HCT116 (cell line): ENCODE measurements around the gene HSPA12A. TPM values are rescaled to one million over a fixed set of nuclear protein-coding genes. Genes with fewer than 3 reads are reported as not detected.

Experiments
- ATAC-seq: fragments of 200-7000 bp; cut with Tn5 transposase; 2 replicates; pipeline ENCODE4 v1.9.1; 2020; ENCODE audit warnings: mild to moderate bottlenecking, moderate library complexity
- BruUV-seq: library from RNA; stranded (reverse); fragments of 400-500 nt; replicated peaks from 2 replicates; lab custom pipeline; 2021; lab: Mats Ljungman, UMichigan
- CTCF ChIA-PET: fragments of 300-600 bp; sonication (Branson Sonifier 250); formaldehyde crosslinking; loops from one replicate; lab custom pipeline; 2021; ENCODE audit warnings: antibody characterized with exemption; lab: Charles Lee
- POLR2A ChIA-PET: fragments of 300-600, 350-600 bp; sonication (Branson Sonifier 250); formaldehyde crosslinking; loops from one replicate; lab custom pipeline; 2021; ENCODE audit warnings: antibody characterized with exemption; lab: Charles Lee
- RAD21 ChIA-PET, 2 experiments: fragments of 300-600 bp; sonication (Branson Sonifier 250); formaldehyde crosslinking; loops; one replicate each; lab custom pipeline; 2023; ENCODE audit warnings: low total read pairs in 2 of 2; ENCODE audit not compliant: uncharacterized antibody in 2 of 2, unreplicated experiment in 2 of 2, low non-redundant PET in 1 of 2; lab: Charles Lee
- DNase-seq: peaks from one replicate; pipeline ENCODE4 v3.0.0-alpha.2; 2010; ENCODE audit warnings: low read depth, low spot score
- H2AFZ ChIP-seq: fragments of 200-600 bp; shearing (Covaris generic), sonication (generic); 2 replicates; pipeline ENCODE4 v1.6.1; 2017; ENCODE audit warnings: low read depth, mixed run types, mixed read lengths, antibody characterized with exemption, low read length; ENCODE audit not compliant: poor library complexity, severe bottlenecking
- H3K27ac ChIP-seq: 2 replicates; pipeline ENCODE4 v1.5.1; 2012; ENCODE audit warnings: low read depth, low read length
- H3K27me3 ChIP-seq: fragments of 200-600 bp; sonication (generic); 2 replicates; pipeline ENCODE4 v1.6.1; 2016; ENCODE audit warnings: mixed run types, low read length, mixed read lengths; ENCODE audit not compliant: insufficient read depth
- H3K36me3 ChIP-seq, 2 experiments: fragments of 200-500 bp in 1 of 2; fragments of 200-600 bp in 1 of 2; sonication (Bioruptor generic) in 1 of 2; sonication (generic) in 1 of 2; 2 replicates each; pipeline versions ENCODE4 v1.5.1 to v1.6.1; 2014 to 2016; ENCODE audit warnings: low read length in 2 of 2, inconsistent platforms in 1 of 2, mixed read lengths in 1 of 2, mixed run types in 1 of 2; ENCODE audit not compliant: insufficient read depth in 2 of 2, control insufficient read depth in 1 of 2
- H3K4me1 ChIP-seq, 2 experiments: fragments of 200-600 bp in 1 of 2; sonication (generic) in 1 of 2; 2 replicates each; pipeline versions ENCODE4 v1.5.1 to v1.6.1; 2012 to 2017; ENCODE audit warnings: low read length in 2 of 2, inconsistent platforms in 1 of 2, mild to moderate bottlenecking in 1 of 2, mixed read lengths in 1 of 2, mixed run types in 1 of 2, moderate library complexity in 1 of 2; ENCODE audit not compliant: insufficient read depth in 2 of 2, control insufficient read depth in 1 of 2
- H3K4me2 ChIP-seq: fragments of 200-600 bp; sonication (generic); 2 replicates; pipeline ENCODE4 v1.6.1; 2017; ENCODE audit warnings: mixed run types, low read length, mixed read lengths
- H3K4me3 ChIP-seq, 2 experiments: fragments of 200-600 bp in 1 of 2; sonication (generic) in 1 of 2; replicated peaks in 1 of 2; 2 replicates each; pipeline ENCODE4 v1.5.1; 2011 to 2016; ENCODE audit warnings: low read length in 2 of 2, control low read depth in 1 of 2, low read depth in 1 of 2, mild to moderate bottlenecking in 1 of 2, mixed read lengths in 1 of 2, mixed run types in 1 of 2
- H3K79me2 ChIP-seq: fragments of 200-600 bp; sonication (generic); 2 replicates; pipeline ENCODE4 v1.6.1; 2017; ENCODE audit warnings: mild to moderate bottlenecking, mixed run types, low read length, moderate library complexity, mixed read lengths; ENCODE audit not compliant: insufficient read depth
- H3K9ac ChIP-seq: fragments of 200-600 bp; sonication (generic); 2 replicates; pipeline ENCODE4 v1.6.1; 2016; ENCODE audit warnings: low read length, mixed read lengths
- H3K9me2 ChIP-seq: fragments of 200-600 bp; sonication (generic), shearing (Covaris generic); 2 replicates; pipeline ENCODE4 v1.6.1; 2017; ENCODE audit warnings: mixed run types, mild to moderate bottlenecking, moderate library complexity; ENCODE audit not compliant: insufficient read depth
- H3K9me3 ChIP-seq, 2 experiments: fragments of 200-500 bp in 1 of 2; fragments of 200-600 bp in 1 of 2; sonication (Bioruptor generic) in 1 of 2; sonication (generic) in 1 of 2; 2 replicates each; pipeline ENCODE4 v1.6.1; 2014 to 2017; ENCODE audit warnings: low read length in 2 of 2, mixed read lengths in 2 of 2, inconsistent platforms in 1 of 2, low read depth in 1 of 2, mild to moderate bottlenecking in 1 of 2, mixed run types in 1 of 2, moderate library complexity in 1 of 2; ENCODE audit not compliant: control insufficient read depth in 1 of 2, insufficient read depth in 1 of 2
- H4K20me1 ChIP-seq: fragments of 200-600 bp; sonication (generic), shearing (Covaris generic); 2 replicates; pipeline ENCODE4 v1.6.1; 2017; ENCODE audit warnings: mixed run types, mild to moderate bottlenecking, moderate library complexity; ENCODE audit not compliant: insufficient read depth
- ATF3 ChIP-seq: IDR thresholded peaks from 2 replicates; pipeline ENCODE4 v1.6.1; 2012
- CBX3 ChIP-seq: IDR thresholded peaks from 2 replicates; pipeline ENCODE4 v1.6.1; 2012; ENCODE audit warnings: low read depth
- CEBPB ChIP-seq: IDR thresholded peaks from 2 replicates; pipeline ENCODE4 v1.6.1; 2012; ENCODE audit warnings: low read depth
- EGR1 ChIP-seq: IDR thresholded peaks from 2 replicates; pipeline ENCODE4 v1.6.1; 2012; ENCODE audit warnings: low read depth
- EZH2 ChIP-seq: fragments of 200-600 bp; sonication (generic); IDR thresholded peaks from 2 replicates; pipeline ENCODE4 v1.6.1; 2017; ENCODE audit warnings: antibody characterized with exemption, mixed run types
- FOSL1 ChIP-seq: IDR thresholded peaks from 2 replicates; pipeline ENCODE4 v1.6.1; 2012; ENCODE audit warnings: low read depth
- JUND ChIP-seq: IDR thresholded peaks from 2 replicates; pipeline ENCODE4 v1.6.1; 2012
- MAX ChIP-seq: IDR thresholded peaks from 2 replicates; pipeline ENCODE4 v1.6.1; 2012
- POLR2A ChIP-seq: IDR thresholded peaks from 2 replicates; pipeline ENCODE4 v1.7.0; 2011; ENCODE audit warnings: borderline replicate concordance; ENCODE audit not compliant: insufficient read depth, insufficient read length; ENCODE audit errors: extremely low read depth
- POLR2AphosphoS5 ChIP-seq: IDR thresholded peaks from 2 replicates; pipeline ENCODE4 v1.6.1; 2011; ENCODE audit warnings: mild to moderate bottlenecking, low read depth, low read length, moderate library complexity
- RAD21 ChIP-seq: IDR thresholded peaks from 2 replicates; pipeline ENCODE4 v1.6.1; 2012; ENCODE audit warnings: low read depth, mild to moderate bottlenecking
- SIN3A ChIP-seq: IDR thresholded peaks from 2 replicates; pipeline ENCODE4 v1.6.1; 2012; ENCODE audit warnings: low read depth
- TCF7L2 ChIP-seq: IDR thresholded peaks from 2 replicates; pipeline ENCODE4 v1.7.0; 2011; ENCODE audit warnings: borderline replicate concordance, inconsistent platforms; ENCODE audit not compliant: insufficient read depth, insufficient read length; ENCODE audit errors: extremely low read depth
- ZFX ChIP-seq: fragments of 450-650 bp; IDR thresholded peaks from 2 replicates; pipeline ENCODE4 v1.6.1; 2017
- ZNF274 ChIP-seq: fragments of 200-500 bp; sonication (Bioruptor generic); IDR thresholded peaks from 2 replicates; pipeline ENCODE4 v1.6.1; 2014; ENCODE audit warnings: mild to moderate bottlenecking, low read depth, low read length, inconsistent platforms
- intact Hi-C: fragments of 100-400 bp; cut with micrococcal nuclease; formaldehyde crosslinking; loops from 2 replicates; pipeline ENCODE4 v1.10.0; 2022
- total RNA-seq: library from RNA; stranded (reverse); gene quantifications from one replicate; pipeline ENCODE4 v1.2.1, GENCODE V29; 2021; ENCODE audit not compliant: unreplicated experiment
- TF ChIP-seq, protein P1 (sequence below): IDR thresholded peaks from 2 replicates; pipeline ENCODE4 v1.6.1; 2011; ENCODE audit warnings: mild to moderate bottlenecking, low read length, moderate library complexity; ENCODE audit not compliant: insufficient replicate concordance; ENCODE audit errors: extremely low read depth

Gene HSPA12A
- total RNA-seq, 1 experiment from 2014 or later, result 19.8 TPM

- Histone ChIP-seq H3K27ac (no peak overlapping the region), H3K27me3 (no peaks in the 10 kb centered on the region), H3K9me2 (no peaks in the 10 kb centered on the region), H4K20me1 (no peaks in the 10 kb centered on the region), H3K4me2 (no peak overlapping the region), H3K9me3 (no peaks in the 10 kb centered on the region), H3K36me3 (peaks cover 0 to 3% of the 10 kb centered on the region in 2 experiments; a peak in 1 of 4 replicates), H3K4me3 (no peak overlapping the region), H2AFZ (no peak overlapping the region), H3K9ac (no peak overlapping the region), H3K79me2 (no peaks in the 10 kb centered on the region), H3K4me1 (peaks cover 0 to 12% of the 10 kb centered on the region in 2 experiments; a peak in 2 of 4 replicates)
- DNase-seq (no peak), ATAC-seq (peak; percentile 43)
- CTCF ChIA-PET, result interaction anchor here (1.2 kb wide), 1 partner anchor 12 kb away, joined by 3 read pairs; no protein-coding TSS in a partner anchor
- intact Hi-C loops, result no loop called here
- no TSS peak for BruUV-seq
- RAD21 ChIA-PET, result no interaction called here
- POLR2A ChIA-PET, result no interaction called here
- no peak for TF ChIP-seq ATF3
- no peak for TF ChIP-seq EZH2
- TF ChIP-seq ZFX, result no peak
- TF ChIP-seq POLR2A, result no peak
- no peak for TF ChIP-seq FOSL1
- no peak for TF ChIP-seq JUND
- no peak for TF ChIP-seq POLR2AphosphoS5
- TF ChIP-seq CEBPB, result no peak
- TF ChIP-seq EGR1, result no peak
- no peak for TF ChIP-seq RAD21
These were observed 48.0 kb downstream of the HSPA12A start for GRCh38 chr10:116694243-116694926.

DNA sequence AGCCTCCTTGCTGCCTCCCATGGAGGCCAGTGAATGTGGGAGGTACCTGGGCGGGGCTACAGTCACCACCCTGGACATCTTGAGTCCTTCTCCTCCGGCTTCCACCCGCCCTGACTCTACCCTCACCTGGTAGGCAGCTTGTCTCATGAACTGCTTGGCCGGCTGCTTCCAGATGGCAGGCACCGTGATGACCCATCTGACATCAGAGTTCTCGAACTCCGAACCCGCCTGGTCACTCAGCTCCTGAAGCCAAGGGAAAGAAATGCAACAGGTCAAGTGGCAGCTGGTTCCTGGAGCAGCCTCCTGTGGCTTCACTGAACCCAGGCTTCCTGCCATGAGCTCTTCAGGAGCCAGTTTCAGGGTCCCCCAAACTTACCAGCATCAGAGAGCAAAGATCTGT lies 50.1 kb downstream of the HSPA12A start:
- no TSS peak for BruUV-seq
- no peak for DNase-seq
- Histone ChIP-seq H3K4me3 (no peak overlapping the region), H3K27ac (no peak overlapping the region), H4K20me1 (no peaks in the 10 kb centered on the region), H3K27me3 (no peaks in the 10 kb centered on the region), H3K4me2 (no peak overlapping the region), H2AFZ (no peak overlapping the region), H3K9me3 (no peaks in the 10 kb centered on the region), H3K36me3 (peaks cover 0 to 3% of the 10 kb centered on the region in 2 experiments; a peak in 1 of 4 replicates), H3K9me2 (no peaks in the 10 kb centered on the region), H3K4me1 (peaks cover 0 to 12% of the 10 kb centered on the region in 2 experiments; a peak in 2 of 4 replicates), H3K9ac (no peak overlapping the region), H3K79me2 (no peaks in the 10 kb centered on the region)
- intact Hi-C loops, result no loop called here
- no peak for ATAC-seq
- ChIA-PET CTCF (interaction anchor here (2.2 kb wide), 1 partner anchor 10 kb away, joined by 8 read pairs; no protein-coding TSS in a partner anchor), RAD21 (no interaction called here), POLR2A (no interaction called here)
- TF ChIP-seq RAD21, result no peak
- TF ChIP-seq TCF7L2, result no peak
- TF ChIP-seq CBX3, result no peak
- TF ChIP-seq MAX, result no peak
- TF ChIP-seq CEBPB, result no peak
- TF ChIP-seq, protein P1, sequence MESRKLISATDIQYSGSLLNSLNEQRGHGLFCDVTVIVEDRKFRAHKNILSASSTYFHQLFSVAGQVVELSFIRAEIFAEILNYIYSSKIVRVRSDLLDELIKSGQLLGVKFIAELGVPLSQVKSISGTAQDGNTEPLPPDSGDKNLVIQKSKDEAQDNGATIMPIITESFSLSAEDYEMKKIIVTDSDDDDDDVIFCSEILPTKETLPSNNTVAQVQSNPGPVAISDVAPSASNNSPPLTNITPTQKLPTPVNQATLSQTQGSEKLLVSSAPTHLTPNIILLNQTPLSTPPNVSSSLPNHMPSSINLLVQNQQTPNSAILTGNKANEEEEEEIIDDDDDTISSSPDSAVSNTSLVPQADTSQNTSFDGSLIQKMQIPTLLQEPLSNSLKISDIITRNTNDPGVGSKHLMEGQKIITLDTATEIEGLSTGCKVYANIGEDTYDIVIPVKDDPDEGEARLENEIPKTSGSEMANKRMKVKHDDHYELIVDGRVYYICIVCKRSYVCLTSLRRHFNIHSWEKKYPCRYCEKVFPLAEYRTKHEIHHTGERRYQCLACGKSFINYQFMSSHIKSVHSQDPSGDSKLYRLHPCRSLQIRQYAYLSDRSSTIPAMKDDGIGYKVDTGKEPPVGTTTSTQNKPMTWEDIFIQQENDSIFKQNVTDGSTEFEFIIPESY, result no peak
- no peak for TF ChIP-seq SIN3A
- no peak for TF ChIP-seq JUND
- TF ChIP-seq POLR2A, result no peak
- no peak for TF ChIP-seq ZNF274
